ENCODE measurements around the gene PRKCE.

Gene PRKCE

DNA sequence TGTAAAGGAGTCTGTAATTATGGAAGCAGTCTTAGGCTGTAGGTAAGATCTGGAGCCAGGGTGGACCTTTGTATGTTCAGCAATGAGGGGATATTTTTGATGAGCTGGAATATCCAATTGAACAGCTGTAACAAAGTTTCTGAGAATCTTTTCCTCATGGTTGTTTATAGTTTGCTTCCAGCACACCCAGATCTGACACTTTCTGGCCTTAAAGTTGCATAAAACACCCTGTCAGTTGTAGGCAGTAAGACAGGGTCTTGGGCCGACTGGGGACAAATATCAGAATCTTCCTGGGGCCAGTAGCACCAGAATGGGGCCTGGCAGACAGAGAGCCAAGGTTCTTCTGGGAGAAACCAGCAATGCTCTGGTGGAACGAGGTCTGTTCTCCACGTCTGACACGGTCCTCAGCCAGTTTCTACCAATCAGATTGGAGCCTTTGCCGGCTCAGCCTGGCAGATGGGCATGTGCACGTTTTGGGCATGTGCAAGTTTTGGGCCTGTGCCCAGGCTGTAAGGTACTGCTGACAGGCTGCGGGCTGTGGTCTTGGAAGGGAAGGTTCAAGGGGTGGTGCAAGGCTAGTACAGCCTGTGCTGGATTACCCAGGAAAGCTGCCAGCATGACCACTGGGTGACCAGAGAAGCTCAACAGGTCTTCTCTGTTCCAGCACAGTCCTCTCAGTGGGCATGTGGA lies 89.8 kb downstream of the PRKCE start:
- TF ChIP-seq, protein P1, sequence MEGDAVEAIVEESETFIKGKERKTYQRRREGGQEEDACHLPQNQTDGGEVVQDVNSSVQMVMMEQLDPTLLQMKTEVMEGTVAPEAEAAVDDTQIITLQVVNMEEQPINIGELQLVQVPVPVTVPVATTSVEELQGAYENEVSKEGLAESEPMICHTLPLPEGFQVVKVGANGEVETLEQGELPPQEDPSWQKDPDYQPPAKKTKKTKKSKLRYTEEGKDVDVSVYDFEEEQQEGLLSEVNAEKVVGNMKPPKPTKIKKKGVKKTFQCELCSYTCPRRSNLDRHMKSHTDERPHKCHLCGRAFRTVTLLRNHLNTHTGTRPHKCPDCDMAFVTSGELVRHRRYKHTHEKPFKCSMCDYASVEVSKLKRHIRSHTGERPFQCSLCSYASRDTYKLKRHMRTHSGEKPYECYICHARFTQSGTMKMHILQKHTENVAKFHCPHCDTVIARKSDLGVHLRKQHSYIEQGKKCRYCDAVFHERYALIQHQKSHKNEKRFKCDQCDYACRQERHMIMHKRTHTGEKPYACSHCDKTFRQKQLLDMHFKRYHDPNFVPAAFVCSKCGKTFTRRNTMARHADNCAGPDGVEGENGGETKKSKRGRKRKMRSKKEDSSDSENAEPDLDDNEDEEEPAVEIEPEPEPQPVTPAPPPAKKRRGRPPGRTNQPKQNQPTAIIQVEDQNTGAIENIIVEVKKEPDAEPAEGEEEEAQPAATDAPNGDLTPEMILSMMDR (IDR thresholded peaks at IDR 0.05; ENCODE audit: control insufficient read depth, insufficient read depth, low read depth, low read length, missing control alignments), result no peak
- no peak for DNase-seq (ENCODE audit: low read depth)
- no peak overlapping the region for H3K4me3 ChIP-seq (ENCODE audit: control insufficient read depth, low read depth, low read length)

DNA sequence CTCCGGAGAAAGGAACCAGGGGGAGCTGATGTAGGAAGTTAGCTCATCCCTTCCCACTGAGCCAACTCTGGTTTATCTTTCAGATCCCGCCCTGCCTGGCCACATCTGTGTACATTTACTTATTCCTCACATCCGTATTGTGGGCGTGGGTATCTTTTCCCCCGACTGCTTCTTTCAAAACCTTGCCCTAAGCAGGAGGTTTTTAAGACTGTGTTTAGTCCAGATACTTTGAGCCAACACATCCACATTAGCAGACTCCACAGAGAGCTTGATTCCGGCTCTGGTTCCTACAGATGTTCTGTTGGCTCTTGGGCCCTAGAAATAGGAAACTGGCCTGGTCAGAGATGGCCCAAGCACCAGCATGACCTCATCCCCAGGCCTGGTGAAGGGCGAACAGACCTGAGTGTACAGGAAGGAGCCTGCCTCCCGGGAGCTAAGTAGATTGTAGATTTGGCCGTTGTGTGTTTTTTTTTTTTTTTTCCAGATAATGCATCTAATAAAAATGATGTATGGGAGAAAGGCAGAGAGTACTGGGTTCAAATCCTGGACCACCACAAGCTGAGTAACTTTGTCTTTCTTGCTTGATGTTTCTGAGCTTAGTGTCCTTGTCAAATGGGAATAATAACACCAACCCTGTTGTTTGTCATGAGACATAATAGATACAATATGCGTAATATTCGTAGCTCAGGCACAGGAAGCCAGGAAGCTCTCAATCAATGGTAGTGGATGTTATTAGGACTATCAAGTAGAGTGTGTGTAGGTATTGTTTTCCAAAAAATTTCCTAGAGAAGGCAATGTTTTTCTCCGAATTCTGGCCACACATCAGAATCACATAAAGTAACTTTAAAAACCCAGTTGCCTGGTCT lies 92.3 kb downstream of the PRKCE start:
- no peak for DNase-seq (ENCODE audit: low read depth)
- H3K4me3 ChIP-seq (ENCODE audit: control insufficient read depth, low read depth, low read length), result no peak overlapping the region

DNA sequence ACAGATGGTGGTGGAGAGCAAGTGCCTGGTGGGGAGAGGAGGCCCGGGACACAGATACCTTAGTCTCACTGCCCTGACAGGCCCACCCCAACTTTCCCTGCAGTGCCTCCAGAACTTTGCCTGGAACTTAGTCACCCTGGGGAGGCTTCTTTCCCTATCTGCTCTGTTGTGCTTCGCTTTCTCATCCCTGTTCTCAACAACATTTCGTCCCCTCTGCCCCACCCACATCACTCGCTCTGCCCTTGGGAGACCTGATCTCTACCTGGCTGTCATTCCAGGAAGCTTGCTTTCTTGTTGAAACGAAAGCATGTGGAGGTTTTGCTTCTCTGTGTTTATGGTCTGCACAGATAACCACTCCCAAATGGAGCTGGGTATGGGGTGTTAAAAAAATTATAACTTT lies 93.8 kb downstream of the PRKCE start:
- no peak for DNase-seq (ENCODE audit: low read depth)
- H3K4me3 ChIP-seq (ENCODE audit: control insufficient read depth, low read depth, low read length), result no peak overlapping the region
- TF ChIP-seq, protein P1 (IDR thresholded peaks at IDR 0.05; ENCODE audit: control insufficient read depth, insufficient read depth, low read depth, low read length, missing control alignments), result no peak

More for the DNA sequence above, 92.3 kb downstream of the PRKCE start:
- TF ChIP-seq, protein P1 (IDR thresholded peaks at IDR 0.05; ENCODE audit: control insufficient read depth, insufficient read depth, low read depth, low read length, missing control alignments), result no peak

DNA sequence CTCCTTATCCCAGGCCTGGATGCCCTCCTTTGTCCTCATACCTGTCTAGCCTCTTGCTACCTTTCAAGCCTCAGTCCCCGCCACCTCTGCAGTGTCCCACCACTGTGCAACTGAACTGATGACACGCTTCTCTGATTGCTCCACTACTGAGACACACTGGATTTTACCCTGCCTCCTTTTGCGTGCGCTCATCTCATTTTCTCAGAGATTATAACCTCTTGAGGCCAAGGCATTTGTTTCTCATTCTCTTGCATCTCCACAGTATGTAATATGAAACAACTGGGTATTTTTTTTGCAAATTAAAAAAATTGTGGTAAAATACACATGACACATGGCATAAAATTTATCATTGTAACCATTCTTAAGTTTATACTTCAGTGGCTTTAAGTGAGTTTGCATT lies 95.4 kb downstream of the PRKCE start:
- DNase-seq (ENCODE audit: low read depth), result peak; percentile 60
- TF ChIP-seq, protein P1 (IDR thresholded peaks at IDR 0.05; ENCODE audit: control insufficient read depth, insufficient read depth, low read depth, low read length, missing control alignments), result no peak
- no peak overlapping the region for H3K4me3 ChIP-seq (ENCODE audit: control insufficient read depth, low read depth, low read length)

DNA sequence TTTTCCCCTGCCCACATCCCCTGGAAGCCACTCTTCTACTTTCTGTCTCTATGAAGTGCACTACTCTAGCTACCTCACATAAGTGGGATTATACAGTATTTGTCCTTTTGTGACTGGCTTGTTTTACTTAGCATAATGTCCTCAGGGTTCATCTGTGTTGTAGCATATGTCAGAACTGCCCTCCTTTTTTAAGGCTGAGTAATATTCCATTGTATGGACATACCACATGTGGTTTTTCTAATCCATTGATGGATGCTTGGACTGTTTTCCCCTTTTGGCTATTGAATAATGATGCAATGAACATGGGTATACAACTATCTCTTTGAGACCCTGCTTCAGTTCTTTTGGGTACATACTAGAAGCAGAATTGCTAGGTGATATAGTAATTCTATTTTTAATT lies 95.9 kb downstream of the PRKCE start:
- H3K4me3 ChIP-seq (ENCODE audit: control insufficient read depth, low read depth, low read length), result no peak overlapping the region
- TF ChIP-seq, protein P1 (IDR thresholded peaks at IDR 0.05; ENCODE audit: control insufficient read depth, insufficient read depth, low read depth, low read length, missing control alignments), result no peak
- no peak for DNase-seq (ENCODE audit: low read depth)

DNA sequence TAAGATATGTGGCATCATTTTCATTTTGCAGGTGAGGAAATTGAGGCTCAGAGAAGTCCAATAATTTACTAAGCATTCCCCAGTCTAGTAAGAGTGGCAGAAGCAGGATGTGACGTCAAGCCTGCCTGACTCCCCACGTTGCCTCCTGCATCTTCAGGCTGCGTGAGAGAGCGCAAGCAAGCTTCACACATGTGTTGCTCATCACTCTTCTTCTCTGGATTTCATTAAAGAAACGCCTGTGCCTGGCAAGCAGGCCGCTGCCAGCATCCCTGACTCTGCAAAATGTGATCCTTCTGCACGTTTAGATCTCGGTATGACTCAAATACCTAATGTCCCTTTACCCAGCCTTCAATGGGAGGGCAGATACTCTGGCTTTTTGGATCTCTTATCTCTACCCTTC lies 96.8 kb downstream of the PRKCE start:
- H3K4me3 ChIP-seq (ENCODE audit: control insufficient read depth, low read depth, low read length), result no peak overlapping the region; the same call in 1 of the 2 replicates
- peak; percentile 98 for DNase-seq (ENCODE audit: low read depth)
- TF ChIP-seq, protein P1 (IDR thresholded peaks at IDR 0.05; ENCODE audit: control insufficient read depth, insufficient read depth, low read depth, low read length, missing control alignments), result no peak
